ENCODE results near the gene SENP2. TPM values are rescaled to one million over a fixed set of nuclear protein-coding genes. Genes with fewer than 3 reads are reported as not detected.
"Not testable (repeated sequence)": the region's sequence is repeated elsewhere in the genome, so short reads cannot be mapped to it uniquely, and the experiment has no call there.

SENP2 gene
- polyA plus RNA-seq, 2 donors, result 5.3 to 8.4 TPM

DNA sequence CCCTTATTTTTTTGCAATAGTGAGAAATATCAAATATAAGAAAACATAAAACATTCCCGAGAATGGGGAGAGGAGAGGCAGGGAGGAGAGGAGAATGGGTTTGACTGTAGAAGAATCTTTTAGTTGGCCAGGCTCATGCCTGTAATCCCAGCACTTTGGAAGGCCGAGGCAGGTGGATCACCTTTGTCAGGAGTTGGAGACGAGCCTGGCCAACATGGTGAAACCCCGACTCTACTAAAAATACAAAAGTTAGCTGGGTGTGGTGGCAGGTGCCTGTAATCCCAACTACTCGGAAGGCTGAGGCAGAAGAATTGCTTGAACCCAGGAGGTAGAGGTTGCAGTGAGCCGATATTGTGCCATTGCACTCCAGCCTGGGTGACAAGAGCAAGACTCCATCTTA lies 29.5 kb upstream of the SENP2 start:
- H3K4me3 ChIP-seq (ENCODE audit: low read depth in 1 of 2, low read length in 2 of 2); H3K9me3 ChIP-seq (ENCODE audit: control insufficient read depth in 2 of 2, insufficient read depth in 1 of 2, low read depth in 1 of 2, low read length in 1 of 2); H3K4me1 ChIP-seq (ENCODE audit: control insufficient read depth in 2 of 2, insufficient read depth in 2 of 2, low read length in 1 of 2); H3K27ac ChIP-seq (ENCODE audit: low read depth in 2 of 2, low read length in 1 of 2); H3K27me3 ChIP-seq (ENCODE audit: control insufficient read depth in 1 of 2, insufficient read depth in 2 of 2, low read length in 2 of 2); H3K36me3 ChIP-seq (ENCODE audit: control insufficient read depth in 2 of 2, insufficient read depth in 2 of 2, low read length in 1 of 2): not testable (repeated sequence)
- 63 to 69% methylated on average over 6 of the region's 6 CpGs for WGBS, 2 donors

DNA sequence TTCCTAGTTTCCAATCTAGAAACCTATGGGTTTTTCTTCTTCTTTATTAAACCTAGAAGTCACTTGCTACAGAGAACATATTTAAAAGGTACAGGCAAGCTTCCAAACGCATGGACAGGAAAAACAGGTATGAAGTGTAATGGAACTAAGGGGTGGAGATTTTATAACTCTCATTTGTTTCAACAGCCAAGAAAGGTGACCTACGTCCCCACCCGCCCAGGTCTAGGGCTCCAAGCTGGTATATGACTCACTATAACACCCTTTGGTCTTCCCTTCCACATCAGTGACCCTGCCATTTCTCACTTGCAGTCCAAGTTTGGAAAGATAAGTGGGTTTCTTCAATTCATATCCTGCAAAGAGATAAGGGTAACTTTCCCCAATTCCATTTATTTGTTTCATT lies 27.7 kb upstream of the SENP2 start:
- H3K9me3 ChIP-seq (ENCODE audit: control insufficient read depth in 2 of 2, insufficient read depth in 1 of 2, low read depth in 1 of 2, low read length in 1 of 2), result no peaks in the 10 kb centered on the region
- H3K4me3 ChIP-seq (ENCODE audit: low read depth in 1 of 2, low read length in 2 of 2), result no peak overlapping the region
- H3K4me1 ChIP-seq (ENCODE audit: control insufficient read depth in 2 of 2, insufficient read depth in 2 of 2, low read length in 1 of 2), result no peaks in the 10 kb centered on the region
- 47 to 56% methylated on average over 3 of the region's 3 CpGs for WGBS, 2 donors
- peak overlapping the region; percentile 11 to 85 for H3K27ac ChIP-seq (ENCODE audit: low read depth in 2 of 2, low read length in 1 of 2)
- no peaks in the 10 kb centered on the region for H3K36me3 ChIP-seq (ENCODE audit: control insufficient read depth in 2 of 2, insufficient read depth in 2 of 2, low read length in 1 of 2)
- H3K27me3 ChIP-seq (ENCODE audit: control insufficient read depth in 1 of 2, insufficient read depth in 2 of 2, low read length in 2 of 2), result no peaks in the 10 kb centered on the region

DNA sequence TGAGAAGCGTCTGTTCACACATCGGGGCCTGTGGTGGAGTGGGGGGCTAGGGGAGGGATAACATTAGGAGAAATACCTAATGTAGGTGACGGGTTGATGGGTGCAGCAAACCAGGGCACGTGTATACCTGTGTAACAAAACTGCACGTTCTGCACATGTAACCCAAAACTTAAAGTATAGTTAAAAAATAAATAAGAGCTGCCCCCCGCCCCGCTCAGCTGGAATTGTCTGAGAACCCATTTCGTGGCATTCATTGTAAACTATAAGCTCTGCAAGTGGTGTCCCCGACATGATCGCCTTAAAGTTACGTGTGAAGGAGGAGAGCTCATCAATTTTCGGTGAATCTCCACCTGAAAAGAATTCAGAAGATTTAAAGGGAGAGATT lies 26.4 kb upstream of the SENP2 start:
- Histone ChIP-seq H3K4me3 (ENCODE audit: low read depth in 1 of 2, low read length in 2 of 2) (no peak overlapping the region), H3K4me1 (ENCODE audit: control insufficient read depth in 2 of 2, insufficient read depth in 2 of 2, low read length in 1 of 2) (no peaks in the 10 kb centered on the region), H3K27ac (ENCODE audit: low read depth in 2 of 2, low read length in 1 of 2) (peak overlapping the region in 1 of 2 donors; percentile 49), H3K27me3 (ENCODE audit: control insufficient read depth in 1 of 2, insufficient read depth in 2 of 2, low read length in 2 of 2) (no peaks in the 10 kb centered on the region), H3K36me3 (ENCODE audit: control insufficient read depth in 2 of 2, insufficient read depth in 2 of 2, low read length in 1 of 2) (no peaks in the 10 kb centered on the region), H3K9me3 (ENCODE audit: control insufficient read depth in 2 of 2, insufficient read depth in 1 of 2, low read depth in 1 of 2, low read length in 1 of 2) (no peaks in the 10 kb centered on the region)
- WGBS, 2 donors, result 78 to 81% methylated on average over 12 of the region's 12 CpGs

DNA sequence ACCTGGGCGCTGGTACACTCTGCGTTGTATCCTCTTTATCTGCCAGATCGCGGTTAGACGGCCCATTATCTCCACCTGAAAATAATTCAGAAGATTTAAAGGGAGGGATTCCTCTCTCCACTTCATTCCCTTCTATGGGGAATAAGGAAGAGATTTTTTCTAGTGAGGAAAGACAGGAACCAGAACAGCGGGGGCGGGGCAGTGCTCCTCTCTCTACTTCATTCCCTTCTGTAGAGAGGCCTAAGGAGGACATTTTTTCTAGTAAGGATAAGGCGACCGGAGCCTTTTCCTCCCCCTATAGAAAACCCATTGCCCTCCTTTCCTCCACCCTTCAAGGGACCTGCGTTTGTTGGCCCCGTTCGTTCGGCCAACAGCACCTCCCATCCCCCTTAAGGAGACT lies 25.4 kb upstream of the SENP2 start:
- Histone ChIP-seq H3K27ac (ENCODE audit: low read depth in 2 of 2, low read length in 1 of 2) (no peak overlapping the region), H3K9me3 (ENCODE audit: control insufficient read depth in 2 of 2, insufficient read depth in 1 of 2, low read depth in 1 of 2, low read length in 1 of 2) (no peaks in the 10 kb centered on the region), H3K36me3 (ENCODE audit: control insufficient read depth in 2 of 2, insufficient read depth in 2 of 2, low read length in 1 of 2) (no peaks in the 10 kb centered on the region), H3K4me1 (ENCODE audit: control insufficient read depth in 2 of 2, insufficient read depth in 2 of 2, low read length in 1 of 2) (no peaks in the 10 kb centered on the region), H3K27me3 (ENCODE audit: control insufficient read depth in 1 of 2, insufficient read depth in 2 of 2, low read length in 2 of 2) (no peaks in the 10 kb centered on the region), H3K4me3 (ENCODE audit: low read depth in 1 of 2, low read length in 2 of 2) (no peak overlapping the region)
- WGBS, 2 donors, result 91 to 93% methylated on average over 13 of the region's 13 CpGs

DNA sequence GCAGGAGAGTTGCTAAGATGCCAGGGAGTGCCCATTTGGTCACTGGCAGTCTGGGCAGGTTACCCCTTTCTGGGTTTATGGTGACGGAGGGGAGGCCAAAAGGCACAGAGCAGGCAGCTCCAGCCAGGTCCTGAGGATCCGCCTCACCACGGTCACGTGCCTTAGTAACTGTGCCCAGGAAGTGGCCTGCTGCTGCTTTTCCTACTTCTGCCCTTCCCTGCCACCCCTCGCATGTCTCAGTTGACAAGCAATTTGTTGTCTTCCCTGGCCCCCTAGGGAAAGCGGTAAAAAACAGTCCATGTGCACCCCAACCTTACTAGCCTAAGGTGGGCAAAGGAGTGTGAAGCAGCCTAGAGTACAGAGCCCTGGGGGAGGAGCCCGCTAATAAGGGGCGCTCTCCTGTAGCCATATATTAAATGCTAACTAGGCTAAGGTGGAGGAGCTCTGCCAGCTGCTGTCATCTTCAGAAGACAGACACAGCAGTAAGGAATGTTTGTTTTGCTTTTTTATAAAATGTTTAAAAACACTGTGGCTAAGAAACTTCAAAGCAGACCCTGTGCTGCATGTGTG lies 24.6 kb upstream of the SENP2 start:
- Histone ChIP-seq H3K27me3 (ENCODE audit: control insufficient read depth in 1 of 2, insufficient read depth in 2 of 2, low read length in 2 of 2) (no peaks in the 10 kb centered on the region), H3K4me1 (ENCODE audit: control insufficient read depth in 2 of 2, insufficient read depth in 2 of 2, low read length in 1 of 2) (no peaks in the 10 kb centered on the region), H3K27ac (ENCODE audit: low read depth in 2 of 2, low read length in 1 of 2) (no peak overlapping the region), H3K36me3 (ENCODE audit: control insufficient read depth in 2 of 2, insufficient read depth in 2 of 2, low read length in 1 of 2) (no peaks in the 10 kb centered on the region), H3K4me3 (ENCODE audit: low read depth in 1 of 2, low read length in 2 of 2) (no peak overlapping the region), H3K9me3 (ENCODE audit: control insufficient read depth in 2 of 2, insufficient read depth in 1 of 2, low read depth in 1 of 2, low read length in 1 of 2) (no peaks in the 10 kb centered on the region)
- WGBS, 2 donors, result 75 to 78% methylated on average over 8 of the region's 8 CpGs

DNA sequence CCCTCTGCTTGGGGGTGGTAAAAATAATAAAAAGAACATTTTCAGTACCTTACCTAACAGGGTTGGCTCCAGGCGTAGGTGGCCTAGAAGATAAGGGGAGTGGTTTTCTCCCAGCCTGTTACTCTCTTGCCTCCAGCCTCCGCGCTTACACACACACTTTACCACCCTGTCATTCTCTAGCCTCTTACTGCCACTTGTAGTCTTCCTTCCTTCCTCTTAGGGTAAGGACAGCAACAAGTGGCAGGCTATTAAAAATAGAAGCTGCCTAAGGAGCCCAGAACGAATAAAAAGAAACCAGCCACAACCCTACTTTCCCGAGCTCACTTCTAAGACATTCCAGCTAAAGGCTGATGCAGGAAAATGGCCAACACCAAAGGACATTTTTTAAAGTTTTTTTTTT lies 24.1 kb upstream of the SENP2 start:
- 57 to 64% methylated on average over 5 of the region's 5 CpGs for WGBS, 2 donors
- H3K27ac ChIP-seq (ENCODE audit: low read depth in 2 of 2, low read length in 1 of 2), result no peak overlapping the region
- H3K4me1 ChIP-seq (ENCODE audit: control insufficient read depth in 2 of 2, insufficient read depth in 2 of 2, low read length in 1 of 2), result no peaks in the 10 kb centered on the region

DNA sequence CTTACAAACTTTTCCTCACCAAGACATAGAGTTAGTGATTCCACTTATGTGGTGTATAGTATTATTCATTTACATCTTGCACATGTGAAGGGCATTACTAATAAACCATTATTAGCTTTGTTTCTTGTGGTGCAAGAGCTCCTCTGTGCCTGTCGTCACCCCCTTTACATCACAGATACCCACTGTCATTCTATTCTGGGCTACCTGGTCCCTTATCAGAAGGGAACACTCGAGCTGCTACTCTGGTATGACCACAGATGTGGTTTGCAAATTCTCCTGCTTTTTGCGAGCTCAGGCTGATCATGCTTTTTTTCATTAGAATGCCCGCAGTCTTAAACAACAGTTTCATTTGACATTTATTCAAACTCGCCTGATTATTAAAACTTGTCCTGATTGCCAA lies 13.9 kb upstream of the SENP2 start:
- WGBS, 2 donors, result 85 to 87% methylated on average over 5 of the region's 5 CpGs
- H3K27ac ChIP-seq (ENCODE audit: low read depth in 2 of 2, low read length in 1 of 2), result no peak overlapping the region

More for the DNA sequence above, 24.1 kb upstream of the SENP2 start:
- no peaks in the 10 kb centered on the region for H3K36me3 ChIP-seq (ENCODE audit: control insufficient read depth in 2 of 2, insufficient read depth in 2 of 2, low read length in 1 of 2)
- no peaks in the 10 kb centered on the region for H3K27me3 ChIP-seq (ENCODE audit: control insufficient read depth in 1 of 2, insufficient read depth in 2 of 2, low read length in 2 of 2)
- H3K9me3 ChIP-seq (ENCODE audit: control insufficient read depth in 2 of 2, insufficient read depth in 1 of 2, low read depth in 1 of 2, low read length in 1 of 2), result no peaks in the 10 kb centered on the region
- H3K4me3 ChIP-seq (ENCODE audit: low read depth in 1 of 2, low read length in 2 of 2), result no peak overlapping the region

DNA sequence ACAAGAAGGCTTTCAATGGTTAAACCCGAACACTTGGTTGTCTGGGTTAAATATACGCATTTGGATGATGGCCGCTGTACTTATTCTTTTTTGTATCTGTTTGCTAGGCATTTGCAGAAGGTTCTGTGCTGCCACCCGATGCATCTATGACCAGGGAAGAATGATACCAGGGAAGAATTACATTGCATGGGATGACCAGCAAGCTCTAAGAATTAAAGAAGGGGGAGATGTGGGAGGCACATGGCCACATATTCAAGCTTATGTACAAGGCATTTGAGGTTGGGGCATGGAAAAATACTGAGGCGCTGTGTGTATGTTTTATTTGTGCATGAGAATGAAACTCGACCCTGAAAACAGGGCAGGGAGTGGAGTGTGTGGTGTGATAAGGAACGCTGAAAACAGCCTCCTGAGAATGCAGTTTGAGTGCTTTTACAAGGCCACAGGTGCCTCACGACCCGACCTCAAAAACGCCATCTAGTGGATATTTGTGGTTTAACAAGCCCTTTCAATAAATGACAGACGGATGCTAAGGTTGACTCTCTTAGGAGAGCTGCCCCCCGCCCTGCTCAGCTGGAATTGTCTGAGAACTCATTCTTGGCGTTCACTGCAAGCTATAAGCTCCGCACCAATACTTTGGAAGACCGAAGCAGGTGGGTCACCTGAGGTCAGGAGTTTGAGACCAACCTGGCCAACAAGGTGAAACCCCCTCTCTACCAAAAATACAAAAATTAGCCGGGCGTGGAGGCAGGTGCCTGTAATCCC lies 10.8 kb upstream of the SENP2 start:
- not testable (repeated sequence) for H3K36me3 ChIP-seq (ENCODE audit: control insufficient read depth in 2 of 2, insufficient read depth in 2 of 2, low read length in 1 of 2); H3K4me3 ChIP-seq (ENCODE audit: low read depth in 1 of 2, low read length in 2 of 2); H3K27ac ChIP-seq (ENCODE audit: low read depth in 2 of 2, low read length in 1 of 2); H3K9me3 ChIP-seq (ENCODE audit: control insufficient read depth in 2 of 2, insufficient read depth in 1 of 2, low read depth in 1 of 2, low read length in 1 of 2); H3K4me1 ChIP-seq (ENCODE audit: control insufficient read depth in 2 of 2, insufficient read depth in 2 of 2, low read length in 1 of 2); H3K27me3 ChIP-seq (ENCODE audit: control insufficient read depth in 1 of 2, insufficient read depth in 2 of 2, low read length in 2 of 2)
- WGBS, 2 donors, result 25 to 29% methylated on average over 17 of the region's 17 CpGs

More for the DNA sequence above, 13.9 kb upstream of the SENP2 start:
- no peak overlapping the region for H3K4me3 ChIP-seq (ENCODE audit: low read depth in 1 of 2, low read length in 2 of 2)
- no peaks in the 10 kb centered on the region for H3K27me3 ChIP-seq (ENCODE audit: control insufficient read depth in 1 of 2, insufficient read depth in 2 of 2, low read length in 2 of 2)
- no peaks in the 10 kb centered on the region for H3K4me1 ChIP-seq (ENCODE audit: control insufficient read depth in 2 of 2, insufficient read depth in 2 of 2, low read length in 1 of 2)
- H3K36me3 ChIP-seq (ENCODE audit: control insufficient read depth in 2 of 2, insufficient read depth in 2 of 2, low read length in 1 of 2), result no peaks in the 10 kb centered on the region
- no peaks in the 10 kb centered on the region for H3K9me3 ChIP-seq (ENCODE audit: control insufficient read depth in 2 of 2, insufficient read depth in 1 of 2, low read depth in 1 of 2, low read length in 1 of 2)

DNA sequence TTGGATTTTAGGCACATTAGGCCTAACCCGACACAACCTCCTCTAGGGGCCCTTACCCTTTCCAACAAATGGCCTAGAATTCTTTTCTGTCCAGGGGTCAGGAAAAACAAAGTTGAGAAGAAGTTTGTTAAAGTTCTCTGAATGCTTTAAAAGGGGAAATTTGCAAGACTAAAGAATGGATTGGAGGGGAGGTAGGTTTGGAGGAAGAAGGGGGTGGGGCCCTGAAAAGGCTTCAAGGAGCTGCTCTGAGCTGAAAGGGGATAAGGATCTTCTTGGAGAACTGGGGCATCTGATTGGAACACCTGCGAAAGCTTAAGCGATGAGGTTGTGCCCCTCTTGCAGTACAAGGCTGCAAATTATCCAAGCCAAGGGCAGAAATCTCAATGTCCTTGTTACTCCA lies 3.9 kb upstream of the SENP2 start:
- Histone ChIP-seq H3K27ac (ENCODE audit: low read depth in 2 of 2, low read length in 1 of 2) (no peak overlapping the region), H3K36me3 (ENCODE audit: control insufficient read depth in 2 of 2, insufficient read depth in 2 of 2, low read length in 1 of 2) (no peaks in the 10 kb centered on the region), H3K27me3 (ENCODE audit: control insufficient read depth in 1 of 2, insufficient read depth in 2 of 2, low read length in 2 of 2) (no peaks in the 10 kb centered on the region), H3K4me1 (ENCODE audit: control insufficient read depth in 2 of 2, insufficient read depth in 2 of 2, low read length in 1 of 2) (no peaks in the 10 kb centered on the region), H3K9me3 (ENCODE audit: control insufficient read depth in 2 of 2, insufficient read depth in 1 of 2, low read depth in 1 of 2, low read length in 1 of 2) (no peaks in the 10 kb centered on the region), H3K4me3 (ENCODE audit: low read depth in 1 of 2, low read length in 2 of 2) (no peak overlapping the region)
- 70 to 77% methylated on average over 3 of the region's 3 CpGs for WGBS, 2 donors

DNA sequence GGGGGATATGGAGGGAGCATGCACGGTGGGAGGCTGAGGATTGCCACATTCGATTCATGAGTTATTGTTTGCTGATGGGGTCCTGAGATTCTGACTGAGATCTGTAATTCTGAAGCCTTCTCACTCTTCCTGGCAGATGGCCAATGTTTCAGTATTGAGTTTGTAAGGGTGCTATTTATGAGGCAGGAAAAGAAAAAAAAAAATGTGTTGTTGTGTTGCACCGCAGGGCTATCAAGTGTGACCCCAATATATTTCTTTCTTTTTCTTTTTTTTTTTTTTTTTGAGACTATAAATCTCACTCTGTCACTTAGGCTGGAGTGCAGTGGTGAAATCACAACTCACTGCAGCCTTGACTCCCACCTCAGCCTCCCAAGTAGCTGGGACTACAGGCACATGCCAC lies 3.2 kb upstream of the SENP2 start:
- H3K27ac ChIP-seq (ENCODE audit: low read depth in 2 of 2, low read length in 1 of 2), result no peak overlapping the region
- H3K9me3 ChIP-seq (ENCODE audit: control insufficient read depth in 2 of 2, insufficient read depth in 1 of 2, low read depth in 1 of 2, low read length in 1 of 2), result no peaks in the 10 kb centered on the region
- WGBS, 2 donors, result 35% methylated on average over 3 of the region's 3 CpGs
- H3K27me3 ChIP-seq (ENCODE audit: control insufficient read depth in 1 of 2, insufficient read depth in 2 of 2, low read length in 2 of 2), result no peaks in the 10 kb centered on the region
- no peaks in the 10 kb centered on the region for H3K4me1 ChIP-seq (ENCODE audit: control insufficient read depth in 2 of 2, insufficient read depth in 2 of 2, low read length in 1 of 2)
- H3K36me3 ChIP-seq (ENCODE audit: control insufficient read depth in 2 of 2, insufficient read depth in 2 of 2, low read length in 1 of 2), result no peaks in the 10 kb centered on the region
- H3K4me3 ChIP-seq (ENCODE audit: low read depth in 1 of 2, low read length in 2 of 2), result no peak overlapping the region
